Mesothelial cell of epicardium (in vitro differentiated cells): ENCODE data around the gene DDX28. TPM values are rescaled to one million over a fixed set of nuclear protein-coding genes. Genes with fewer than 3 reads are reported as not detected.
"Not testable (repeated sequence)": the region's sequence is repeated elsewhere in the genome, so short reads cannot be mapped to it uniquely, and the experiment has no call there.

ENCODE experiments used
- DNase-seq, 2 experiments: peaks; one replicate each; pipeline ENCODE4 v3.0.0; 2021; ENCODE audit warnings: low spot score in 2 of 2; ENCODE audit not compliant: unreplicated experiment in 2 of 2
- H3K27ac Mint-ChIP-seq: 2 replicates; pipeline ENCODE4 v1.8.0; 2021; ENCODE audit warnings: mixed read lengths
- H3K27me3 Mint-ChIP-seq: 2 replicates; pipeline ENCODE4 v1.8.0; 2021; ENCODE audit warnings: low read depth, mixed read lengths
- H3K36me3 Mint-ChIP-seq: 2 replicates; pipeline ENCODE4 v1.8.0; 2021; ENCODE audit warnings: mixed read lengths
- H3K4me1 Mint-ChIP-seq: 2 replicates; pipeline ENCODE4 v1.8.0; 2021; ENCODE audit warnings: mixed read lengths
- H3K4me3 Mint-ChIP-seq: 2 replicates; pipeline ENCODE4 v1.8.0; 2021; ENCODE audit warnings: mild to moderate bottlenecking, moderate library complexity, mixed read lengths
- H3K9me3 Mint-ChIP-seq: 2 replicates; pipeline ENCODE4 v1.8.0; 2021; ENCODE audit warnings: mixed read lengths
- total RNA-seq: library from RNA; stranded (reverse); gene quantifications from 3 replicates; pipeline ENCODE4 v1.2.1, GENCODE V29; 2021
- TF ChIP-seq, protein P1 (sequence below): fragments of 200-600 bp; sonication (generic); IDR thresholded peaks from one replicate; pipeline ENCODE4 v1.5.0; 2021; ENCODE audit warnings: antibody characterized with exemption; ENCODE audit not compliant: unreplicated experiment

The DDX28 gene
- total RNA-seq, 1 donor from 2014 or later: 11.8 TPM

DNA sequence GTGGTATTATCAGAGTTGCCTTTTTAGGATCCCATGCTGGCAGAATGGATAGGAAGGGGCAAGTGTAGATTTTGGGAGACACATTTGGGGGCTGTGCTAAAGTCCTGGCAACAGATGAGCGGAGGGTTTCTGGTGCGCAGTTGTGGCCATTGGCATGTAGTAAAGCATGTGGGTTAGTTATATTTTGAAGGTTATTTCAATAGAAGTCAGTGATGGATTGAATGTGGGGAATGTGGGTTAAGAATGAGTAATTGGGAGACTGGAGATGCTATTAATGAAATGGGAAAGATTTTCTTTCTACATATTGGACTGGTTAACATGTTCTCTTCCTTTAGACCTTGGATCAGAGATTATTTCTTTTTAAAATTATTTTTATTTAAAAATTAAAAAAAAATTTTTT lies 10.1 kb upstream of the DDX28 start:
- no peak overlapping the region for H3K4me3 Mint-ChIP-seq
- no peaks in the 10 kb centered on the region for H3K4me1 Mint-ChIP-seq
- no peaks in the 10 kb centered on the region for H3K9me3 Mint-ChIP-seq
- H3K36me3 Mint-ChIP-seq: peaks cover 6% of the 10 kb centered on the region
- no peaks in the 10 kb centered on the region for H3K27me3 Mint-ChIP-seq
- DNase-seq: no peak
- H3K27ac Mint-ChIP-seq: no peak overlapping the region
- TF ChIP-seq, protein P1, sequence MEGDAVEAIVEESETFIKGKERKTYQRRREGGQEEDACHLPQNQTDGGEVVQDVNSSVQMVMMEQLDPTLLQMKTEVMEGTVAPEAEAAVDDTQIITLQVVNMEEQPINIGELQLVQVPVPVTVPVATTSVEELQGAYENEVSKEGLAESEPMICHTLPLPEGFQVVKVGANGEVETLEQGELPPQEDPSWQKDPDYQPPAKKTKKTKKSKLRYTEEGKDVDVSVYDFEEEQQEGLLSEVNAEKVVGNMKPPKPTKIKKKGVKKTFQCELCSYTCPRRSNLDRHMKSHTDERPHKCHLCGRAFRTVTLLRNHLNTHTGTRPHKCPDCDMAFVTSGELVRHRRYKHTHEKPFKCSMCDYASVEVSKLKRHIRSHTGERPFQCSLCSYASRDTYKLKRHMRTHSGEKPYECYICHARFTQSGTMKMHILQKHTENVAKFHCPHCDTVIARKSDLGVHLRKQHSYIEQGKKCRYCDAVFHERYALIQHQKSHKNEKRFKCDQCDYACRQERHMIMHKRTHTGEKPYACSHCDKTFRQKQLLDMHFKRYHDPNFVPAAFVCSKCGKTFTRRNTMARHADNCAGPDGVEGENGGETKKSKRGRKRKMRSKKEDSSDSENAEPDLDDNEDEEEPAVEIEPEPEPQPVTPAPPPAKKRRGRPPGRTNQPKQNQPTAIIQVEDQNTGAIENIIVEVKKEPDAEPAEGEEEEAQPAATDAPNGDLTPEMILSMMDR: no peak

DNA sequence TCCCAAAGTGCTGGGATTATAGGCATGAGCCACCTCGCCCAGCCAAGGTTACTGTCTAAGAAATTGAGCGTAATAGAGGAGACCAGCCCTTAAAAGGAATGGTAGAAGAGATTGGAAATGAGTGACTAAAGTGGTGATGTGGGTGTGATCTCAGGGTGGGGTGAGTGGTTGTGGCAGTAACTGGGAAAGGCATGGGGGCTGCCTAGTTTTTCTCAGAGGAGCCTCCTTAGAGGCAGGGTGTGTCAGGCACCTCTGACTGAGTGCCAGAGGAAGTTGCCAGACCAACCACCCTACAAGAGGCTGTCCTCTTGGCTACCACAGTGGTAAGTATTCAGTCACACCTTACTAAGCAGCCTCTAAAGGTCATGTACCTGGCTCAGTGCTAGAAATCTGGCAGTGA lies 8.9 kb upstream of the DDX28 start:
- Mint-ChIP-seq H3K4me1 (no peaks in the 10 kb centered on the region), H3K36me3 (peaks cover 10% of the 10 kb centered on the region), H3K9me3 (no peaks in the 10 kb centered on the region), H3K27ac (no peak overlapping the region), H3K4me3 (no peak overlapping the region), H3K27me3 (no peaks in the 10 kb centered on the region)
- no peak for DNase-seq
- TF ChIP-seq, protein P1: no peak

DNA sequence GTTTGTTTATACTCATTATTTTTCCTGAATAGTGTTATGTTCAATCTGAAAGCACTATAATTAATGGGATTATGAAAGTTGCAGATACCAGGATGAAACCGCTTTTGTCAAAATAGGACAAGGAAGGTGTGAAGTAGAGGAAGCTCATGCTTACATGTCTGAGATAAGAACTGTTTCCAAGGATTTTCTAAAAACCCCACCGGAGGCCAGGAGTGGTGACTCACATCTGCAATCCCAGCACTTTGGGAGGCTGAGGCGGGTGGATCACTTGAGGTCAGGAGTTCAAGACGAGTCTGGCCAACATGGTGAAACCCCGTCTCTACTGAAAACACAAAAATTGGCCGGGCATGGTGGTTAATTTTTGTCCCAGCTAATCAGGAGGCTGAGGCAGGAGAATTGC lies 7.1 kb upstream of the DDX28 start:
- H3K27me3 Mint-ChIP-seq, H3K4me1 Mint-ChIP-seq, H3K27ac Mint-ChIP-seq, H3K4me3 Mint-ChIP-seq, H3K9me3 Mint-ChIP-seq, DNase-seq: not testable (repeated sequence)
- H3K36me3 Mint-ChIP-seq: peaks cover 12% of the 10 kb centered on the region

DNA sequence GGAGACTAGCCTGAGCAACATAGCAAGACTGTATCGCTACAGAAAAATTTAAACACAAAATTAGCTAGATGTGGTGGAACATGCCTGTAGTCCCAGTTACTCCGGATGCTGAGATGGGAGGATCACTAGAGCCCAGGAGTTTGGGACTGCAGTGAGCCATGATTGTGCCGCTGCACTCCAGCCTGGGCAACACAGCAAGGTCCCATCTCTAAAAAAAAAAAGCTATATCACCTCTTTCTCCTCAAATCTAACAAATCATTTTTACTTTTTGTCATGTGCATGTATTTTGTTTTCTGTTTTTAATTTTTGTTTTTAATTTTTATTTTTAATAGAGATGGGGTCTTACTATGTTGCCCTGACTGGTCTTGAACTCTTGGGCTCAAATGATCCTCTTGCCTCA lies 6.0 kb upstream of the DDX28 start:
- Mint-ChIP-seq H3K36me3 (peaks cover 12% of the 10 kb centered on the region), H3K9me3 (no peaks in the 10 kb centered on the region), H3K4me1 (no peaks in the 10 kb centered on the region), H3K27me3 (no peaks in the 10 kb centered on the region), H3K4me3 (no peak overlapping the region), H3K27ac (no peak overlapping the region)
- TF ChIP-seq, protein P1: no peak
- no peak for DNase-seq

DNA sequence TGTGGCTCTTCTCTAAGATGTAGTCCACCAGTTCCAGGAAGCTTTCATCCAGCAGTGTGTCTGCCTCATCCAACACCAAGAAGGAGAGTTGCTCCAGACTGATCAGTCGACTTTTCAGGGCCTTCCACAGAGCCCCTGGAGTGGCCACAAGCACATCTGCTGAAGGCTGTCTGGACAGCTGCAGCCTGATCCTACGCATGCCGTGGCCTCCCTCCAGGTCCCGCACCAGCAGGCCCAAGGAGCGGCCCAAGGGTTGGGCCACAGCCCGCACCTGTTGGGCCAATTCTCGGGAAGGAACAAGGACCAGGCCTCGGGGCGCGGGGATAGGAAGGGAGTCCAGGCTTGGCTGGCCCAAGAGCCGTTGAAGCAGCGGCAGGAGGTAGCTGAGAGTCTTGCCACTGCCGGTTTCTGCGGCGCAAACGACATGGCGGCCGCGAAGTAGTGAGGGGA lies 729 bp downstream of the DDX28 start:
- H3K27me3 Mint-ChIP-seq: peaks cover 2% of the 10 kb centered on the region
- H3K27ac Mint-ChIP-seq: peak overlapping the region; percentile 99
- H3K4me3 Mint-ChIP-seq: peak overlapping the region; percentile 91
- peaks cover 20% of the 10 kb centered on the region for H3K4me1 Mint-ChIP-seq
- TF ChIP-seq, protein P1: no peak
- H3K36me3 Mint-ChIP-seq: peaks cover 12% of the 10 kb centered on the region
- DNase-seq: no peak
- no peaks in the 10 kb centered on the region for H3K9me3 Mint-ChIP-seq

DNA sequence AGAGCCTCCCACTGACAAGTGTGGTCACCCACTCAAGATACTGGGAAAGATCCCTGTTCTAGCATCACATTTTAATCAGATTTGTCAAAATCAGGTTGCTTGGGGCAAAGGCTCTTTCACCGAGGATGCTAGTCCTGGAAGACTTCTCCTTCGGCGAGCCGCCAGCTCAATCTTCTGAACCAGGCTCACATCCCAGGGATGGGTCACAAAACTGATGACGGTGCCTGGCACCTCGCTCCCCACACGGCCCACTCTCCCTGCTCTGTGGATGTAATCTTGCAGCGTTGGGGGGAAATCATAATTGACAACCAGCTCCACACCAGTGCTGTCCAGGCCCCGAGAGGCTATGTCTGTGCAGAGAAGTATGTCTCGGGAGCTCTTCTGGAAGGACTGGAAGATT lies 1.5 kb downstream of the DDX28 start:
- no peaks in the 10 kb centered on the region for H3K9me3 Mint-ChIP-seq

More for the DNA sequence above, 1.5 kb downstream of the DDX28 start:
- TF ChIP-seq, protein P1: no peak
- H3K4me1 Mint-ChIP-seq: peaks cover 20% of the 10 kb centered on the region
- no peak for DNase-seq
- peak overlapping the region; percentile 91 for H3K4me3 Mint-ChIP-seq
- H3K36me3 Mint-ChIP-seq: peaks cover 9% of the 10 kb centered on the region
- H3K27ac Mint-ChIP-seq: no peak overlapping the region
- H3K27me3 Mint-ChIP-seq: peaks cover 2% of the 10 kb centered on the region
